Heart right ventricle (tissue), 16 donors: ENCODE results near the gene VTCN1. TPM values are rescaled to one million over a fixed set of nuclear protein-coding genes. Genes with fewer than 3 reads are reported as not detected.
A peak's percentile ranks its signal among the peaks of the same experiment; 100 is the strongest.

Experiments
- ATAC-seq, 8 donors: fragments of 200-7000 bp; cut with Tn5 transposase; one replicate each; pipeline ENCODE4 v1.9.1; 2020; ENCODE audit warnings: mild to moderate bottlenecking in 8 of 8, moderate library complexity in 8 of 8, moderate number of reproducible peaks in 1 of 8
- DNase-seq, 2 donors: peaks; one replicate each; pipeline ENCODE4 v3.0.0-alpha.2; 2020
- H3K27ac ChIP-seq, 10 donors: fragments of 200-600 bp; sonication (generic) in 2 of 10; one replicate each; pipeline versions ENCODE4 v1.5.0 to v1.8.0; 2020 to 2022; ENCODE audit warnings: mild to moderate bottlenecking in 3 of 10
- H3K27me3 ChIP-seq, 7 donors: fragments of 200-600 bp; one replicate each; pipeline ENCODE4 v1.8.0; 2021 to 2022; ENCODE audit warnings: mild to moderate bottlenecking in 2 of 7
- H3K36me3 ChIP-seq, 9 donors: fragments of 200-600 bp; sonication (generic) in 1 of 9; one replicate each; pipeline versions ENCODE4 v1.5.0 to v1.8.0; 2020 to 2022; ENCODE audit warnings: mild to moderate bottlenecking in 2 of 9
- H3K4me1 ChIP-seq, 9 donors: fragments of 200-600 bp; sonication (generic) in 1 of 9; one replicate each; pipeline versions ENCODE4 v1.5.0 to v1.8.0; 2020 to 2022; ENCODE audit warnings: mild to moderate bottlenecking in 4 of 9
- H3K4me3 ChIP-seq, 10 donors: fragments of 200-600 bp; sonication (generic) in 2 of 10; one replicate each; pipeline versions ENCODE4 v1.5.0 to v1.8.0; 2020 to 2022; ENCODE audit warnings: mild to moderate bottlenecking in 7 of 10, moderate library complexity in 2 of 10
- H3K9me3 ChIP-seq, 11 donors: fragments of 200-600 bp in 10 of 11; sonication (generic) in 2 of 11; one replicate each; pipeline versions ENCODE4 v1.5.0 to v1.8.0; 2013 to 2022; ENCODE audit warnings: mild to moderate bottlenecking in 2 of 11, control low read depth in 1 of 11, moderate library complexity in 1 of 11
- CTCF ChIP-seq, 9 donors: fragments of 200-600 bp; sonication (generic) in 2 of 9; IDR thresholded peaks; one replicate each; pipeline versions ENCODE4 v1.5.0 to v1.8.0; 2021 to 2022; ENCODE audit warnings: antibody characterized with exemption in 9 of 9, mild to moderate bottlenecking in 5 of 9, moderate library complexity in 1 of 9
- WGBS, 2 donors: extraction: QIAGEN DNeasy Blood & Tissue Kit; methylation state at CpG; one replicate each; pipeline ENCODE4 v1.1.7; 2013; ENCODE audit warnings: inconsistent platforms in 1 of 2; 5-methylcytosine and 5-hydroxymethylcytosine counted together
- intact Hi-C, 10 donors: fragments of 100-400 bp; cut with DNase I; formaldehyde crosslinking; loops; one replicate each; pipeline versions ENCODE4 v1.11.1 to v1.14.2; 2022
- polyA plus RNA-seq, 2 donors: library from polyadenylated mRNA; stranded (reverse); fragments of 200-250 nt; gene quantifications; one replicate each; pipeline ENCODE4 v1.2.3, GENCODE V29; 2013
- total RNA-seq, 10 donors: library from RNA; stranded (reverse); fragmentation: NEBNext Ultra II Directional in 3 of 10; extraction: Animal tissue kit (Norgen Biotek cat#: 25700) in 3 of 10; gene quantifications; one replicate each; pipeline versions ENCODE4 v1.2.1 to v1.2.4, GENCODE V29; 2021 to 2023
- donor health status: Arrhythmogenic right ventricular cardiomyopathy.
- donor health status: ischemic (EF 13 %, LVEDD 7.1; RV severe dilation, severe dysfunction).
- donor health status: healthy with polysubstance abuse.
- donor health status: DM: no; HTN: yes; CAD: no.
- donor health status: DM: no; HTN: no; CAD: no.
- donor health status: ischemic (EF 25% LVEDD 6.9; RV normal size, moderate dysfunction).
- donor health status: ischemic (EF 25% LVEDD 5.7; RV mildly dilated, moderate dysfunction).
- donor health status: healthy.
- donor health status: DM: yes; HTN: yes; CAD: no.
- donor health status: Ischemic cardiomyopathy.
- donor health status: ischemic (EF 35%, LVEDD 5.7; RV mildly dilated, moderate dysfunction).
- donor health status: nonischemic (EF 11% LVEDD 7.7; RV severe dilation, severe dysfunction).
- donor health status: DM: yes; HTN: yes; CAD: no.
- donor health status: PGD.
- donor health status: ischemic (EF 29% LVEDD 5.4; RV normal size, mild dysfunction).
- donor health status: nonischemic (EF 23%, LVEDD 6.1; RV moderate dilation, normal function).

The VTCN1 gene
- total and polyA plus RNA-seq, 12 donors, result 0.17 TPM; not detected in 11

- no peak for TF ChIP-seq CTCF (IDR thresholded peaks at IDR 0.05)
- Histone ChIP-seq H3K4me1 (peaks cover 4 to 44% (median 22%) of the 10 kb centered on the region in 9 donors), H3K4me3 (no peak overlapping the region), H3K9me3 (no peaks in the 10 kb centered on the region), H3K36me3 (no peaks in the 10 kb centered on the region), H3K27me3 (no peaks in the 10 kb centered on the region), H3K27ac (no peak overlapping the region)
- intact Hi-C loops, result loop anchor here in 9 of 10 donors (5.0 to 10.0 kb wide), 9 partner anchors 48 to 551 kb away; partner anchors contain the start of genes MAN1A2 (in 2 of the 9), CD58 (in 1 of the 9) and TTF2 (in 1 of the 9)
- 93 to 94% methylated on average over 2 of the region's 2 CpGs for WGBS, 2 donors
- DNase-seq, result no peak
- no peak for ATAC-seq
Measured at GRCh38 chr1:117123274-117123673, 87.5 kb downstream of the VTCN1 start.

- Histone ChIP-seq H3K9me3 (no peaks in the 10 kb centered on the region), H3K4me3 (peak overlapping the region in 9 of 10 donors; percentile 55 to 89 (median 73)), H3K4me1 (peaks cover 0 to 43% (median 20%) of the 10 kb centered on the region in 9 donors), H3K36me3 (peaks cover 0 to 4% (median 0%) of the 10 kb centered on the region in 9 donors), H3K27ac (peak overlapping the region in 9 of 10 donors; percentile 80 to 97 (median 93)), H3K27me3 (no peaks in the 10 kb centered on the region)
- intact Hi-C loops, result loop anchor here in 9 of 10 donors (5.0 to 10.0 kb wide), 9 partner anchors 48 to 550 kb away; partner anchors contain the start of genes MAN1A2 (in 2 of the 9), CD58 (in 1 of the 9) and TTF2 (in 1 of the 9)
- DNase-seq (no peak), ATAC-seq (peak in 2 of 8 donors; percentile 0 to 1)
- WGBS, 2 donors, result 20 to 22% methylated on average over 32 of the region's 32 CpGs
- peak in 1 of 9 donors; percentile 19 for TF ChIP-seq CTCF (IDR thresholded peaks at IDR 0.05)
Measured at GRCh38 chr1:117122330-117123025, 88.2 kb downstream of the VTCN1 start.

- Histone ChIP-seq H3K27me3 (no peaks in the 10 kb centered on the region), H3K27ac (peak within 1 kb of the TSS; percentile 80 to 97 (median 93)), H3K4me3 (peak within 1 kb of the TSS; percentile 46 to 89 (median 72)), H3K36me3 (peaks cover 0 to 4% (median 0%) of the 10 kb centered on the region in 9 donors), H3K9me3 (no peaks in the 10 kb centered on the region), H3K4me1 (peaks cover 0 to 43% (median 25%) of the 10 kb centered on the region in 9 donors)
- peak; percentile 97 to 99 (median 98) for ATAC-seq
- 0 to 1% methylated on average over 66 to 71 of the region's 71 CpGs for WGBS, 2 donors
- peak; percentile 55 to 98 (median 79) for TF ChIP-seq CTCF (IDR thresholded peaks at IDR 0.05)
- peak; percentile 96 to 98 for DNase-seq
- intact Hi-C loops, result loop anchor here in 9 of 10 donors (5.0 to 10.0 kb wide), 9 partner anchors 47 to 549 kb away; partner anchors contain the start of genes MAN1A2 (in 2 of the 9), CD58 (in 1 of the 9) and TTF2 (in 1 of the 9)
Measured at GRCh38 chr1:117121589-117122329, 89.0 kb downstream of the VTCN1 start, which contains the start of gene TRIM45. Gene TRIM45 (minus strand): TSS chr1:117121749. CDS start chr1:117121201, 548 bp downstream.
